ENCODE data around the gene MS4A6E.
A peak's percentile ranks its signal among the peaks of the same experiment; 100 is the strongest.

Gene MS4A6E

DNA sequence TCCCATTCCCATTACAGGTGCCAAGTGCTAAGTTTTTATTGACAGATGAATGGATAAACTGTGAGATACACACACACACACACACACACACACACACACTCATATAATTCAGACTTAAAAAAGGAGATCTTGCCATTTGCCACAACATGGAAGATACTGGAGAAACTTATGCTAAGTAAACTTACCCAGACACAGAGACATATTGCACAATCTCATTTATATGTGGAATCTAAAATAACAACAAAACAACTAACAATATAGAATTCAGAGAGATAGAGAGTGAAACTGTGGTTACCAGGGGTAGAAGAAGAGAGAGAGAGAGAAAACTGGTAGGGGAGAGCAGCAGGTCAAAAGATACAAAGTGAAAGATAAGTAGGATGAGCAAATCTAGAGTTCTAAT lies 1.4 kb downstream of the MS4A6E start:
- Histone ChIP-seq H3K36me3 (no peaks in the 10 kb centered on the region), H3K9me3 (ENCODE audit: severe bottlenecking) (no peaks in the 10 kb centered on the region), H3K27me3 (ENCODE audit: insufficient read depth, low read depth, severe bottlenecking) (peaks cover 3% of the 10 kb centered on the region), H3K27ac (no peak overlapping the region), H3K4me3 (ENCODE audit: low read depth, low read length) (no peak overlapping the region)
- no peak for TF ChIP-seq CTCF (IDR thresholded peaks at IDR 0.05; ENCODE audit: low read depth, low read length)
- DNase-seq, result no peak

DNA sequence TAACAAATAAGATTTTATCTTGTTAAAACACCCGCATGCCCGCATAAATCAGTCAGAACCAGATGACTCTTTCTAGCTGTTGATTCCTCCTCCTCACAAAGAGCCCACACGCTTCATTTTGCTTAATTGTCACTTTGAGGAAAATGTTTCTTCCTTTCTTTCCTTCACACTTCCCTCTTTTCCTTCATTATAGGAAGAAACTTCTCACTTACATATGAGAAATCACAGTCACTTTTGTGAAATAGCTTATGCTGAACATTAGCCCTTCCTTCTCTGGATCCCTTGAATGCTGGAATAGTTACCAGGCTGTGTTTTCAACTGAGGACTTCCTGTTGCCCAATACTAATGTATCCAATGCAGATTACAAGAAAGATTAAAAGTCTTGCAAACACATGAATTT lies 5.8 kb downstream of the MS4A6E start:
- H3K27ac ChIP-seq, result no peak overlapping the region
- H3K9me3 ChIP-seq (ENCODE audit: severe bottlenecking), result no peaks in the 10 kb centered on the region
- no peak for DNase-seq
- no peaks in the 10 kb centered on the region for H3K36me3 ChIP-seq
- peaks cover 9% of the 10 kb centered on the region for H3K27me3 ChIP-seq (ENCODE audit: insufficient read depth, low read depth, severe bottlenecking)
- no peak for TF ChIP-seq CTCF (IDR thresholded peaks at IDR 0.05; ENCODE audit: low read depth, low read length)
- H3K4me3 ChIP-seq (ENCODE audit: low read depth, low read length), result no peak overlapping the region

DNA sequence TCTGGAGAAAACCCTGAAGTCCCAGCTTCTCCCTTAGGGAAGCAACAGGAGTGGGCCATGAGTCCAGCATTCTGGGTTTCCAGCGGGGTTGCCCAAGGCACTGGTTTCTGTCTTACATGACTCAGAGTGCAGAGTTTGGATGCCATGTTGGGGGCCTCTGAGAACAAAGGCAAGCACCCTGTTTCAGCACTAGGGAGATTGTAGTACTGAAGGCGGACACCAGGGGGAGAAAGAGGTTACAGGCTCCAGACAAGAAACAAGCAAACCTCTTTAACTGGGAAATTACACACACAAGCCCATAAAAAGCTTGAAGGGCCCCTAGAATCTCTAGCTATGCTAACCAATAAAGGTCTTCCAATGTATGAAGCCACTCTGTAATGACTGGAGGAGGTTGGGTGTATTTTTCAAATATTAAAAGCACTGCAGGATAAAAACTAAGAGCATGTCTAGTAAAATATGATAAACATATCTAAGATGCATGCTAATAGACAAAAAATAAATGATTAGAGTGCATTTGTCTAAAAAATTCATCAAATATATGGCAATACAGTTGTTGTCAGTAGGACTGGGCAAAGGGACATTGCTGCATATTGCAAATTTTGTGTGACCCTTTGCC lies 7.1 kb downstream of the MS4A6E start:
- no peaks in the 10 kb centered on the region for H3K9me3 ChIP-seq (ENCODE audit: severe bottlenecking)
- peak; percentile 73 for DNase-seq
- H3K27me3 ChIP-seq (ENCODE audit: insufficient read depth, low read depth, severe bottlenecking), result peaks cover 9% of the 10 kb centered on the region
- H3K36me3 ChIP-seq, result no peaks in the 10 kb centered on the region
- H3K27ac ChIP-seq, result no peak overlapping the region
- TF ChIP-seq CTCF (IDR thresholded peaks at IDR 0.05; ENCODE audit: low read depth, low read length), result peak; percentile 74
- no peak overlapping the region for H3K4me3 ChIP-seq (ENCODE audit: low read depth, low read length)

GRCh38 chr11:60336767-60337391 lies 9.8 kb downstream of the MS4A6E start:
- H3K4me3 ChIP-seq (ENCODE audit: low read depth, low read length), result no peak overlapping the region
- no peaks in the 10 kb centered on the region for H3K36me3 ChIP-seq
- H3K27me3 ChIP-seq (ENCODE audit: insufficient read depth, low read depth, severe bottlenecking), result peaks cover 9% of the 10 kb centered on the region
- H3K9me3 ChIP-seq (ENCODE audit: severe bottlenecking), result no peaks in the 10 kb centered on the region
- TF ChIP-seq CTCF (IDR thresholded peaks at IDR 0.05; ENCODE audit: low read depth, low read length), result no peak
- DNase-seq, result no peak
- no peak overlapping the region for H3K27ac ChIP-seq

- TF ChIP-seq CTCF (IDR thresholded peaks at IDR 0.05; ENCODE audit: low read depth, low read length), result no peak
- Histone ChIP-seq H3K4me3 (ENCODE audit: low read depth, low read length) (no peak overlapping the region), H3K9me3 (ENCODE audit: severe bottlenecking) (no peaks in the 10 kb centered on the region), H3K27ac (no peak overlapping the region), H3K27me3 (ENCODE audit: insufficient read depth, low read depth, severe bottlenecking) (peaks cover 9% of the 10 kb centered on the region), H3K36me3 (no peaks in the 10 kb centered on the region)
- no peak for DNase-seq
These were observed 11.0 kb downstream of the MS4A6E start for GRCh38 chr11:60338053-60338452.

- no peaks in the 10 kb centered on the region for H3K36me3 ChIP-seq
- DNase-seq, result no peak
- TF ChIP-seq CTCF (IDR thresholded peaks at IDR 0.05; ENCODE audit: low read depth, low read length), result no peak
- no peak overlapping the region for H3K4me3 ChIP-seq (ENCODE audit: low read depth, low read length)
- no peak overlapping the region for H3K27ac ChIP-seq
- H3K9me3 ChIP-seq (ENCODE audit: severe bottlenecking), result no peaks in the 10 kb centered on the region
- H3K27me3 ChIP-seq (ENCODE audit: insufficient read depth, low read depth, severe bottlenecking), result peaks cover under 1% of the 10 kb centered on the region
These were observed 12.3 kb downstream of the MS4A6E start for GRCh38 chr11:60339356-60339755.

Measured in WERI-Rb-1 (cell line).